Caco-2 (cell line): ENCODE measurements around the gene ZNF174. TPM values are rescaled to one million over a fixed set of nuclear protein-coding genes. Genes with fewer than 3 reads are reported as not detected.
A peak's percentile ranks its signal among the peaks of the same experiment; 100 is the strongest.

ENCODE experiments used
- BruUV-seq: library from RNA; stranded (reverse); fragments of 400-500 nt; replicated peaks from 2 replicates; lab custom pipeline; 2021; lab: Mats Ljungman, UMichigan
- CTCF ChIA-PET: fragments of 300-600 bp; sonication (Branson Sonifier 250); formaldehyde crosslinking; loops from one replicate; lab custom pipeline; 2022; ENCODE audit warnings: antibody characterized with exemption; lab: Charles Lee
- POLR2A ChIA-PET: fragments of 300-600 bp; sonication (Branson Sonifier 250); formaldehyde crosslinking; loops from one replicate; lab custom pipeline; 2022; ENCODE audit warnings: antibody characterized with exemption; lab: Charles Lee
- DNase-seq, 2 experiments: peaks; one replicate each; pipeline versions ENCODE4 v3.0.0 to v3.0.0-alpha.2; 2020 to 2022
- H3K27me3 ChIP-seq: replicated peaks from 2 replicates; pipeline ENCODE4 v1.6.0; 2011; ENCODE audit warnings: low read length; ENCODE audit not compliant: control insufficient read depth, insufficient read depth
- H3K36me3 ChIP-seq: 2 replicates; pipeline ENCODE4 v1.5.1; 2011; ENCODE audit warnings: low read length; ENCODE audit not compliant: control insufficient read depth, insufficient read depth
- H3K4me1 ChIP-seq: fragments of 250-450 bp; sonication (Bioruptor Pico); 2 replicates; pipeline ENCODE4 v1.5.1; 2020; ENCODE audit warnings: mild to moderate bottlenecking
- H3K4me3 ChIP-seq: 2 replicates; pipeline ENCODE4 v1.5.1; 2011; ENCODE audit warnings: low read depth, mild to moderate bottlenecking, control low read depth, low read length
- H3K9me3 ChIP-seq: fragments of 250-450 bp; sonication (Bioruptor Pico); 2 replicates; pipeline ENCODE4 v1.5.1; 2020; ENCODE audit warnings: mild to moderate bottlenecking, moderate library complexity
- H3K27ac Mint-ChIP-seq: one replicate; pipeline ENCODE4 v1.8.0; 2022; ENCODE audit warnings: mixed read lengths; ENCODE audit not compliant: unreplicated experiment
- H3K27me3 Mint-ChIP-seq: one replicate; pipeline ENCODE4 v1.8.0; 2022; ENCODE audit warnings: mixed read lengths; ENCODE audit not compliant: insufficient read depth, unreplicated experiment
- H3K36me3 Mint-ChIP-seq: one replicate; pipeline ENCODE4 v1.8.0; 2022; ENCODE audit warnings: mild to moderate bottlenecking, mixed read lengths; ENCODE audit not compliant: insufficient read depth, unreplicated experiment
- H3K4me1 Mint-ChIP-seq: one replicate; pipeline ENCODE4 v1.8.0; 2022; ENCODE audit warnings: low read depth, mixed read lengths; ENCODE audit not compliant: unreplicated experiment
- H3K4me3 Mint-ChIP-seq: one replicate; pipeline ENCODE4 v1.8.0; 2022; ENCODE audit warnings: mild to moderate bottlenecking, moderate library complexity, mixed read lengths; ENCODE audit not compliant: unreplicated experiment
- H3K9me3 Mint-ChIP-seq: one replicate; pipeline ENCODE4 v1.8.0; 2022; ENCODE audit warnings: mixed read lengths; ENCODE audit not compliant: unreplicated experiment
- CTCF ChIP-seq, 2 experiments: fragments of 200-600 bp in 1 of 2; IDR thresholded peaks; 1 replicate in 1 of 2; 2 replicates in 1 of 2; pipeline versions ENCODE4 v1.5.1 to v1.8.0; 2011 to 2022; ENCODE audit warnings: antibody characterized with exemption in 1 of 2, control low read depth in 1 of 2, inconsistent platforms in 1 of 2, low read depth in 1 of 2, low read length in 1 of 2, mild to moderate bottlenecking in 1 of 2, moderate library complexity in 1 of 2; ENCODE audit not compliant: insufficient read depth in 1 of 2, severe bottlenecking in 1 of 2, unreplicated experiment in 1 of 2
- intact Hi-C: fragments of 100-400 bp; cut with micrococcal nuclease; formaldehyde crosslinking; loops from one replicate; pipeline ENCODE4 v1.10.0; 2022; ENCODE audit not compliant: unreplicated experiment
- total RNA-seq: library from RNA; stranded (reverse); gene quantifications from 2 replicates; pipeline ENCODE4 v1.2.3, GENCODE V29; 2022

The ZNF174 gene
- total RNA-seq, 1 experiment from 2014 or later, result 11.9 TPM

- intact Hi-C loops, result loop anchor here (1.0 to 5.0 kb wide), 4 partner anchors 15 to 305 kb away; partner anchors contain the start of genes NAA60, ZNF174, ZNF597 and ZSCAN32
- H3K36me3 Mint-ChIP-seq, result peaks cover 37% of the 10 kb centered on the region
- peaks cover 37% of the 10 kb centered on the region for H3K4me1 Mint-ChIP-seq
- H3K9me3 ChIP-seq, result no peaks in the 10 kb centered on the region
- ChIA-PET CTCF (interaction anchor here (0.8 to 1.1 kb wide), 3 partner anchors 13 to 56 kb away, joined by 4 to 10 read pairs (median 6); partner anchors contain the start of genes ZNF174 and ZSCAN32), POLR2A (interaction anchor here (0.5 to 1.1 kb wide), 7 partner anchors 14 to 984 kb away, joined by 3 to 10 read pairs (median 6); partner anchors contain the start of genes NAA60, ZNF174, ZNF597 and ZSCAN32)
- TSS peak; percentile 73 for BruUV-seq
- H3K4me3 Mint-ChIP-seq, result peak overlapping the region; percentile 76
- TF ChIP-seq CTCF (IDR thresholded peaks at IDR 0.05; ENCODE audit: insufficient read depth in 1 of 2, low read depth in 1 of 2, low read length in 1 of 2, severe bottlenecking in 1 of 2, unreplicated experiment in 1 of 2), result peak in 1 of 2 experiments; percentile 54
- peaks cover 17% of the 10 kb centered on the region for H3K4me1 ChIP-seq
- H3K27ac Mint-ChIP-seq, result peak overlapping the region; percentile 82
- peak overlapping the region; percentile 98 for H3K4me3 ChIP-seq
- no peaks in the 10 kb centered on the region for H3K36me3 ChIP-seq
- H3K9me3 Mint-ChIP-seq, result no peaks in the 10 kb centered on the region
- no peaks in the 10 kb centered on the region for H3K27me3 Mint-ChIP-seq
- peak; percentile 86 to 95 for DNase-seq
- no peaks in the 10 kb centered on the region for H3K27me3 ChIP-seq
Observed at GRCh38 chr16:3457434-3458252, 56.6 kb downstream of the ZNF174 start.

- H3K36me3 Mint-ChIP-seq, result peaks cover 38% of the 10 kb centered on the region
- ChIA-PET POLR2A (interaction anchor here (1.0 kb wide), 1 partner anchor 14 kb away, joined by 3 read pairs; no protein-coding TSS in a partner anchor), CTCF (no interaction called here)
- peak in 1 of 2 experiments; percentile 24 for DNase-seq
- H3K27ac Mint-ChIP-seq, result peak overlapping the region; percentile 70
- peak overlapping the region; percentile 78 for H3K4me3 Mint-ChIP-seq
- no peaks in the 10 kb centered on the region for H3K27me3 ChIP-seq
- peak overlapping the region; percentile 98 for H3K4me3 ChIP-seq
- H3K36me3 ChIP-seq, result no peaks in the 10 kb centered on the region
- intact Hi-C loops, result loop anchor here (2.0 to 5.0 kb wide), 3 partner anchors 16 to 306 kb away; partner anchors contain the start of genes NAA60 and ZNF597
- H3K4me1 Mint-ChIP-seq, result peaks cover 38% of the 10 kb centered on the region
- no peaks in the 10 kb centered on the region for H3K27me3 Mint-ChIP-seq
- peaks cover 17% of the 10 kb centered on the region for H3K4me1 ChIP-seq
- no peak for TF ChIP-seq CTCF (IDR thresholded peaks at IDR 0.05; ENCODE audit: insufficient read depth in 1 of 2, low read depth in 1 of 2, low read length in 1 of 2, severe bottlenecking in 1 of 2, unreplicated experiment in 1 of 2)
- H3K9me3 ChIP-seq, result no peaks in the 10 kb centered on the region
- TSS peak; percentile 71 for BruUV-seq
- H3K9me3 Mint-ChIP-seq, result no peaks in the 10 kb centered on the region
Observed at GRCh38 chr16:3458278-3458851, 57.4 kb downstream of the ZNF174 start.

GRCh38 chr16:3458852-3459361 lies 57.9 kb downstream of the ZNF174 start:
- Mint-ChIP-seq H3K27me3 (no peaks in the 10 kb centered on the region), H3K36me3 (peaks cover 38% of the 10 kb centered on the region), H3K9me3 (no peaks in the 10 kb centered on the region), H3K4me1 (peaks cover 36% of the 10 kb centered on the region), H3K27ac (peak overlapping the region; percentile 70), H3K4me3 (peak overlapping the region; percentile 78)
- ChIA-PET POLR2A (interaction anchor here (1.0 kb wide), 1 partner anchor 15 kb away, joined by 3 read pairs; no protein-coding TSS in a partner anchor), CTCF (no interaction called here)
- DNase-seq, result peak; percentile 61 to 70
- intact Hi-C loops, result loop anchor here (2.0 to 5.0 kb wide), 3 partner anchors 16 to 307 kb away; partner anchors contain the start of genes NAA60 and ZNF597
- peak overlapping the region; percentile 98 for H3K4me3 ChIP-seq
- H3K9me3 ChIP-seq, result no peaks in the 10 kb centered on the region
- no peaks in the 10 kb centered on the region for H3K27me3 ChIP-seq
- BruUV-seq, result no TSS peak
- H3K4me1 ChIP-seq, result peaks cover 17% of the 10 kb centered on the region
- H3K36me3 ChIP-seq, result no peaks in the 10 kb centered on the region
- no peak for TF ChIP-seq CTCF (IDR thresholded peaks at IDR 0.05; ENCODE audit: insufficient read depth in 1 of 2, low read depth in 1 of 2, low read length in 1 of 2, severe bottlenecking in 1 of 2, unreplicated experiment in 1 of 2)
